Stimulated activated CD8-positive, alpha-beta memory T cell treated with anti-CD3 and anti-CD28 coated beads, Interleukin-2, amount 100 ng/mL, for 48 hours (primary cell): ENCODE measurements around the gene RNF114.
A peak's percentile ranks its signal among the peaks of the same experiment; 100 is the strongest.

Experiments used
- DNase-seq, 2 donors: peaks; one replicate each; pipeline ENCODE4 v3.0.0-alpha.2; 2020; ENCODE audit warnings: low read depth in 2 of 2

Gene RNF114

GRCh38 chr20:49904440-49905214 is 31.6 kb upstream of the RNF114 start:
- no peak for DNase-seq

- DNase-seq = no peak
Observed at GRCh38 chr20:49905415-49906091, 30.6 kb upstream of the RNF114 start.

GRCh38 chr20:49906101-49906604 is 30.0 kb upstream of the RNF114 start:
- no peak for DNase-seq

GRCh38 chr20:49906615-49907154 is 29.5 kb upstream of the RNF114 start:
- DNase-seq = no peak

- DNase-seq = no peak
Observed at GRCh38 chr20:49907405-49908257, 28.6 kb upstream of the RNF114 start.

- no peak for DNase-seq
Observed at GRCh38 chr20:49908258-49908565, 28.0 kb upstream of the RNF114 start.

GRCh38 chr20:49909499-49910339 is 26.5 kb upstream of the RNF114 start:
- DNase-seq = no peak

- no peak for DNase-seq
Observed at GRCh38 chr20:49910340-49910706, 25.9 kb upstream of the RNF114 start.

- DNase-seq = no peak
Observed at GRCh38 chr20:49913399-49914047, 22.7 kb upstream of the RNF114 start.

- DNase-seq = no peak
Observed at GRCh38 chr20:49914310-49915117, 21.7 kb upstream of the RNF114 start.

- no peak for DNase-seq
Observed at GRCh38 chr20:49915118-49915379, 21.1 kb upstream of the RNF114 start.

- DNase-seq = peak; percentile 87 to 94
Observed at GRCh38 chr20:49915380-49916145, 20.6 kb upstream of the RNF114 start, which contains the start of gene SPATA2. TSS of gene SPATA2 (minus strand) at chr20:49915529. CDS start at chr20:49908490, 7,039 bp downstream.

GRCh38 chr20:49916146-49917002 is 19.8 kb upstream of the RNF114 start:
- no peak for DNase-seq

- no peak for DNase-seq
Observed at GRCh38 chr20:49918446-49918845, 17.8 kb upstream of the RNF114 start.

GRCh38 chr20:49919009-49919408 is 17.2 kb upstream of the RNF114 start:
- no peak for DNase-seq

GRCh38 chr20:49919461-49919860 is 16.7 kb upstream of the RNF114 start:
- DNase-seq = no peak

- no peak for DNase-seq
Observed at GRCh38 chr20:49924247-49924646, 11.9 kb upstream of the RNF114 start.

- no peak for DNase-seq
Observed at GRCh38 chr20:49925901-49926454, 10.2 kb upstream of the RNF114 start.
